NCI-H748 treated with DMSO at 0.1 percent for 48 hours (cell line): ENCODE measurements around the gene NRXN3.

ENCODE experiments used
- DNase-seq: peaks from one replicate; lab custom pipeline; 2025; lab: John Stamatoyannopoulos, UW

Gene NRXN3

DNA sequence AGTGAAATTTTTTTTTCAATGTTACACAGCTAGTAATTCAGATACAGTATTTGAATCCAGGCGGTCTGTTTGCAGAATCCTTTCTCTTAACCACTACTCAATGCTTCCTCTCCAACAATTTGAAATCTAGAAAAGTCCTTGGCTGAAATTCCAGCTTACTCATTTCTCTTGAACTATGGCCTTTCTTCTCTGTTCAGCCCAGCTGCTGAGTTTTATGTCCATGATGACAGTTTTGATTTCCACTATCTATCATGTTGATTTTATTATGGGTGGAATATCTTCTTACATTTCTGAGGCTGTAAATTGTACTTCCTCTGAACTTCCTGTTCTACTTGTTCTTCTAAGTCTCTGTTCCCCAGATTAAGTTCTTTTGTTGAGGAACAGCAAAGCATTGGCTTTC lies 1725.8 kb downstream of the NRXN3 start:
- no peak for DNase-seq

DNA sequence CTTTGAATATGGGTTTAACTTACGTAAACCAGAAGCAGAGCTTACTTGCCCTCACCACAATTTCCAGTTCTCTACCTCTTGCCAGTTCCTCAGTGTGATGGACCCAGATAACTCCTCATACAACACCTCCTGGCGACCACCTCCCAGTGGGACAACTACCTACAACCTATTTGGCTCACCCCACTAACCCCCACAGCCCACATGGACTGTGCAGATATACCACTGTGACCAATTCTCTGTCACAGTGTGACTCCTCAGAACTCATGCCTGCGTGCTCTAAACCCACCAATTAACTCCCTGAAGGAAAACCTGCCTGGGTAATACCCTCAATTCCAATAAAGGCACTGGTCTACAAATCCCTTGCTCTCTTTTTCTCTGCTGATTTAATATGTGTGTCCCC lies 1729.4 kb downstream of the NRXN3 start:
- no peak for DNase-seq

DNA sequence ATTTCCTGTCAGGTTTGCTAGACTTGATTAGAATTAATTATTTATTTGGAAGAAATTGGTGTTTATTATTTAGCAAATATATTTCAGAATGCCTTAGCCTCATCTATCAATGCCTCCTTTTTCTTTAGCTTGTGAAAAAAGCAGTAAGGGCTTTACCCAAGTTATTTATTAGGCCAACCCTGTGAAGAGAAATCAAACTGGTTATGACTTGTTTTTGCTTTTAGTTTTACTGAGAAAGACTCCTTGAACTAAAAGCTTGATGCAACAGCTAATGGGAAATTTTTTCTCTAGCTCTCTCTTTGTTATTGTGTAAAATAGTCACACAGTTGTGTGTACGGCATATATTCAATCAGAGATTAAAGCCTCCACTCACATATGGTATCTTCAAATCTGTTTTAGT lies 1734.3 kb downstream of the NRXN3 start:
- no peak for DNase-seq

DNA sequence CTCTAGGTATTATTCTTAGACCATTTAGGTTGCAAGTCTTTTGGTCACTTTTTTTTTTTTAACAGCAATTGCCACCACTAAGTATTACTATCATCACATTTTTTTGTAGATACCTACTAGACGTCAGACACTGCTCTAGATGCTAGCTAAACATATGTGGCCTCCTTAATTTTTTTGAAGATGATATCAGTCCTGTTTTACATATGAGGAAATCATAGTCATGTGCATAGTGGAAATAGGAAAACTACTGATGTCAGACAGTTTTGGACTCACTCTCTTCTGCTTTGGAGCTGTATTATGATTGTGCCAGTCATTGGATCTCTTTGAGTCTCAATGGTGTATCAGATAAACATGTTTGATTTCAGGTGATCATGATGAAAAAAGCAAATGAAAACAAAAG lies 1736.8 kb downstream of the NRXN3 start:
- no peak for DNase-seq

DNA sequence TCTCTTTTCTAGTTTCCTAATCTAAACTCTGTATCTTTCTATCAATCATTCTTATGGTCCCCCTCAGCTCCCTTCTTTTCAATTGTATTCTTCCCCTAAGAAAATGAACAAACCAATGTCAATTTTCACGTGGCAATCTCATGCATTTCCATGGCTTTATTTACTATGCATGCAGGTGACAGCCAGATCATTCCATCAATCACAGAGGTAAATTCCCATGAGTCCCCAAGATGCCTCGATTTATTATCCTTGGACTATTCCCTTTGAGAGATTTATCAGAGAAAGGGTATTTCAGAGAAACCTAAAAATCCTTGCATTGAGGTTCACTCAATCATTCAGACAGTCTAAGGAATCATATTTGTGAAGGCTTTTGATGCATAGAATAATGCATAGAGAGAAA lies 1739.9 kb downstream of the NRXN3 start:
- no peak for DNase-seq

DNA sequence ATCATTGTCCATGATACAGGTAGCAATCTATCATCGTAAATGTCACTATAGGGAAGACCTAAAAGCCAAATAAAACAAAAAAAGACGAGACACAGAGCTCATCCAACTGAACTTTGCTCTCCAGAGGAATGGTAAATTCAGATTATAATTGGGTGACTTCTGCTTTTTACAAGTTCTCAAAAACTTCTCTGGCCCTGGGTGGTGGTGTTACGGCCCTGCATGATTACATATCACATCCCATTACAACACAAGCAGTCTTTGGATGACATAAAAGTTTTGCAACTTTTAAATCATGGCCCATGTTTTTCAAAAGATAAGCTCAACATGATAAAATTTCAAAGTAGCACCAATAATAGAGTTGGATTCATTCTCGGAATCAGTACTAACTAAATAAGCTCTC lies 1741.6 kb downstream of the NRXN3 start:
- DNase-seq, result no peak

DNA sequence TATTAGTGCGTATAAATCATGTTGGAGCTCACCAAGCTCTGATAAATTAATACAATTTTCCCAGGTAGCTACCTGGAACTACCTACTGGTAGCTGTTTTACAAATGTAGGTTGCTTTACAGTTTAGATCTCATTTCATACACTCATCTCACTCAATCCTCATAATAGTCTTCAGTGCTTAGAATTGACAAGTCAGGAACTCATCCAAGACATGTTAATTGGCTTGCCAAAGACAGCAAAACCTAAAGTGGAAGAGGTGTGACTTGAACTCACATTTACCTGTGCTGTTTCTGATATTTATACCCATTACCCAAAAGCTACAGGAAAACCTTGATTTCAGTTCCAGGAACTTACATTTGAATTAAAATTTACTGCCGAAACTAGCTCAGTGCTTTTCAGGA lies 1744.4 kb downstream of the NRXN3 start:
- no peak for DNase-seq

DNA sequence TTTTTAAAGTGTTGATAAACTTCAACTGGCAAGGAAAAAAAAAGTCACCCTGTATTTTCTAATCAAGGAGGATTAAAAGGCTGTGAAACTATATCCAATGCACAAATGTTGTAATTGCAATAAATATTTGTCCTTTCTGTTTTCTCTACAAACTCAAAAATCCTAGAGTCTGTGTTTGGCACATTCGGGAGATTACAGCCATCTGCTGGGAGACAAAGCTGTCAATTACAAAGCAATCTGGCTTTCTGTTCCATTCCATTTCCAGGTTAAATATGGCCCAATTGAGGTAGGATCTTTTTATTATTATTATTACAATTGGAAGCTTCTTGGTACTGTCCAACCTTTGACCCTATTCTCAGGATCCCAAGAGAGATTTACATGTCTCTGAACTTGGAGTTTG lies 1745.2 kb downstream of the NRXN3 start:
- DNase-seq, result no peak

DNA sequence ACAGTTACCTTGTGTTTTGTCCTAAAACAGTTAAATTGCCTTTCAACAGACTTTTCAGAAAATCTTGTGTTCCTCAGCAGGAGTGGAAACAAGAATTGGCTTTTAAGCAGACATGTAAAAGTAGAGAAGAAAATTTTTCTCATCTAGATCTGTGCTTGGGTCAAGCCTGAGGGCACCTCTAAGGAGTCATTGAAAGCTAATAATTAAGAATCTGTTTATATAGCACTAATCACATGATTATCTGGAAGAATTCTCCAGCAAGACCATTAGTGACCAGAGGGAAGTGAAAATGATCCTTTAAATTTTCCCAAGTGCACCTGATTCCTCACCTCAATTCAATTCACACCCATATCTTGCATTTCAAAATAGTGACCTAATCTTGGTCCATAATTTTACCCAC lies 1746.1 kb downstream of the NRXN3 start:
- no peak for DNase-seq

DNA sequence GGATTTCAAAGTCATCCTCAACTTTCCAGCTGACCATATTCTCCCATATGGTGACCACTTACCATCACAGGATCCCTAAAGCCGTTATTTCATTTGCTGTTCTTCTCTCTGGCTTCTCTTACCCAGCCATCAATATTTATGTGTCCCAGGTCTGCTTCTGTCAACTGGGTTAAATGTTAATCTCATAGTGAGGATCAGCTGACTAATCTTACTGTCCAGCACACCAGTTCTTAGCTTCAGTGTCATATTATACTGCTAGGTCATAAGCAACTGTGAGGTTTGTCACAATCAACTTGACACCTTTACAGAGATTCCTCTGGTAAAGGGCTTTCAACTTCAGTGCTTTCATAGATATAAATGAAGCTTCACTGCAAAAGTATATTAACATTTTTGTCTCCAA lies 1746.7 kb downstream of the NRXN3 start:
- DNase-seq, result no peak
